Kidney (tissue), 14 donors: ENCODE measurements around the gene ICA1. TPM values are rescaled to one million over a fixed set of nuclear protein-coding genes. Genes with fewer than 3 reads are reported as not detected.
A peak's percentile ranks its signal among the peaks of the same experiment; 100 is the strongest.

Experiments used
- DNase-seq, 5 donors: peaks; one replicate each; pipeline ENCODE4 v3.0.0-alpha.2; 2013 to 2020
- FAIRE-seq: peaks from 2 replicates; lab custom pipeline; 2012; peaks lifted over from hg19 to GRCh38; lab: Jason Lieb, UNC
- H3K27ac ChIP-seq, 2 donors: one replicate each; pipeline ENCODE4 v1.7.0; 2013; ENCODE audit warnings: low read depth in 2 of 2, low read length in 2 of 2, inconsistent platforms in 1 of 2
- H3K27me3 ChIP-seq: one replicate; pipeline ENCODE4 v1.7.1; 2013; ENCODE audit warnings: low read length, inconsistent platforms; ENCODE audit not compliant: control insufficient read depth, insufficient read depth
- H3K36me3 ChIP-seq, 3 donors: one replicate each; pipeline versions ENCODE4 v1.7.0 to v1.7.1; 2013; ENCODE audit warnings: low read length in 3 of 3, control low read depth in 1 of 3, inconsistent platforms in 1 of 3; ENCODE audit not compliant: insufficient read depth in 3 of 3, control insufficient read depth in 2 of 3
- H3K4me1 ChIP-seq, 3 donors: one replicate each; pipeline versions ENCODE4 v1.7.0 to v1.7.1; 2013; ENCODE audit warnings: low read length in 3 of 3, inconsistent platforms in 1 of 3, low read depth in 1 of 3; ENCODE audit not compliant: control insufficient read depth in 2 of 3, insufficient read depth in 2 of 3
- H3K4me3 ChIP-seq, 3 donors: one replicate each; pipeline versions ENCODE4 v1.7.0 to v1.8.1; 2013; ENCODE audit warnings: low read length in 3 of 3, control low read depth in 1 of 3, inconsistent platforms in 1 of 3
- H3K9ac ChIP-seq, 3 donors: one replicate each; pipeline versions ENCODE4 v1.7.0 to v1.7.1; 2013; ENCODE audit warnings: low read length in 3 of 3, control low read depth in 1 of 3, inconsistent platforms in 1 of 3
- H3K9me3 ChIP-seq, 3 donors: one replicate each; pipeline versions ENCODE4 v1.7.0 to v1.7.1; 2013; ENCODE audit warnings: low read length in 3 of 3, control low read depth in 1 of 3, inconsistent platforms in 1 of 3; ENCODE audit not compliant: control insufficient read depth in 2 of 3, insufficient read depth in 1 of 3
- CTCF ChIP-seq: IDR thresholded peaks from 3 replicates; pipeline ENCODE4 v1.5.1; 2012; ENCODE audit warnings: mild to moderate bottlenecking, moderate library complexity, borderline replicate concordance; ENCODE audit not compliant: insufficient read depth; ENCODE audit errors: extremely low read depth
- intact Hi-C: fragments of 100-400 bp; cut with DNase I; formaldehyde crosslinking; loops from one replicate; pipeline ENCODE4 v1.11.1; 2022
- polyA plus RNA-seq: library from polyadenylated mRNA; stranded (reverse); fragments of 350-450 nt; fragmentation: Illumina TruSeq; extraction: RNeasy Lipid Tissue Mini Kit (QIAGEN cat#74804); gene quantifications from one replicate; pipeline ENCODE4 v1.2.3, GENCODE V29; 2014; ENCODE audit warnings: low read depth, low replicate concordance; ENCODE audit not compliant: insufficient read depth
- total RNA-seq: library from RNA; stranded (reverse); fragmentation: NEBNext Ultra II Directional; extraction: Animal tissue kit (Norgen Biotek cat#: 25700); gene quantifications from one replicate; pipeline ENCODE4 v1.2.1, GENCODE V29; 2021
- donor health status: control.
- donor health status: control.
- donor health status: control.
- donor health status: control.
- donor health status: control.
- donor health status: DM: yes; HTN: yes; CAD: no.
- donor health status: Normal renal cell carcinoma (clear cell type).

The ICA1 gene
- total and polyA plus RNA-seq, 2 donors from 2014 or later: 24.2 to 41.8 TPM

GRCh38 chr7:8159595-8159994, 102.4 kb downstream of the ICA1 start:
- Histone ChIP-seq H3K9ac (no peak overlapping the region), H3K27ac (no peak overlapping the region), H3K9me3 (no peaks in the 10 kb centered on the region), H3K27me3 (no peaks in the 10 kb centered on the region), H3K36me3 (peaks cover 0 to 6% (median 0%) of the 10 kb centered on the region in 3 donors), H3K4me3 (no peak overlapping the region), H3K4me1 (peaks cover 0 to 2% (median 2%) of the 10 kb centered on the region in 3 donors)
- FAIRE-seq (no peak), DNase-seq (no peak)
- TF ChIP-seq CTCF: no peak
- intact Hi-C loops: no loop called here

GRCh38 chr7:8157296-8157695, 104.7 kb downstream of the ICA1 start:
- no peak for DNase-seq
- Histone ChIP-seq H3K36me3 (peaks cover 0 to 6% (median 0%) of the 10 kb centered on the region in 3 donors), H3K27me3 (no peaks in the 10 kb centered on the region), H3K9ac (no peak overlapping the region), H3K4me1 (peaks cover 0 to 3% (median 0%) of the 10 kb centered on the region in 3 donors), H3K4me3 (no peak overlapping the region), H3K27ac (no peak overlapping the region), H3K9me3 (no peaks in the 10 kb centered on the region)
- no peak for TF ChIP-seq CTCF
- intact Hi-C loops: no loop called here
- FAIRE-seq: no peak

GRCh38 chr7:8155836-8156235, 106.1 kb downstream of the ICA1 start:
- intact Hi-C loops: no loop called here
- H3K9ac ChIP-seq: no peak overlapping the region
- DNase-seq (no peak), FAIRE-seq (no peak)
- H3K4me3 ChIP-seq: no peak overlapping the region
- TF ChIP-seq CTCF: no peak
- peaks cover 0 to 3% (median 2%) of the 10 kb centered on the region in 3 donors for H3K4me1 ChIP-seq
- no peaks in the 10 kb centered on the region for H3K27me3 ChIP-seq
- H3K36me3 ChIP-seq: peaks cover 0 to 6% (median 0%) of the 10 kb centered on the region in 3 donors
- no peak overlapping the region for H3K27ac ChIP-seq
- H3K9me3 ChIP-seq: no peaks in the 10 kb centered on the region

GRCh38 chr7:8154272-8154671, 107.7 kb downstream of the ICA1 start:
- no peak overlapping the region for H3K27ac ChIP-seq
- H3K4me3 ChIP-seq: no peak overlapping the region
- H3K27me3 ChIP-seq: no peaks in the 10 kb centered on the region
- DNase-seq: peak in 2 of 5 donors; percentile 66 to 78
- no peak overlapping the region for H3K9ac ChIP-seq
- FAIRE-seq: no peak
- intact Hi-C loops: no loop called here
- H3K36me3 ChIP-seq: peaks cover 0 to 6% (median 0%) of the 10 kb centered on the region in 3 donors
- TF ChIP-seq CTCF: no peak
- H3K4me1 ChIP-seq: peaks cover 0 to 15% (median 3%) of the 10 kb centered on the region in 3 donors
- H3K9me3 ChIP-seq: no peaks in the 10 kb centered on the region
